Endodermal cell (in vitro differentiated cells): ENCODE measurements around the gene KCTD20. TPM values are rescaled to one million over a fixed set of nuclear protein-coding genes. Genes with fewer than 3 reads are reported as not detected.
"Not testable (repeated sequence)": the region's sequence is repeated elsewhere in the genome, so short reads cannot be mapped to it uniquely, and the experiment has no call there.

ENCODE experiments used
- DNase-seq: peaks from one replicate; pipeline ENCODE4 v3.0.0-alpha.2; 2017
- H3K27ac ChIP-seq: 2 replicates; pipeline ENCODE4 v1.5.1; 2013; ENCODE audit warnings: mild to moderate bottlenecking, low read depth, low read length, moderate library complexity
- H3K27me3 ChIP-seq: 2 replicates; pipeline ENCODE4 v1.6.1; 2013; ENCODE audit warnings: mild to moderate bottlenecking, low read length, moderate library complexity; ENCODE audit not compliant: insufficient read depth, control insufficient read depth, poor library complexity, severe bottlenecking
- H3K36me3 ChIP-seq: 2 replicates; pipeline ENCODE4 v1.7.0; 2013; ENCODE audit warnings: mild to moderate bottlenecking, low read length, moderate library complexity; ENCODE audit not compliant: control insufficient read depth, insufficient read depth
- H3K4me1 ChIP-seq: one replicate; pipeline ENCODE4 v1.7.0; 2013; ENCODE audit warnings: low read length; ENCODE audit not compliant: control insufficient read depth, insufficient read depth
- H3K4me3 ChIP-seq: 2 replicates; pipeline ENCODE4 v1.5.1; 2013; ENCODE audit warnings: mild to moderate bottlenecking, low read length, moderate library complexity
- H3K9ac ChIP-seq: 2 replicates; pipeline ENCODE4 v1.6.1; 2013; ENCODE audit warnings: mild to moderate bottlenecking, low read length, moderate library complexity; ENCODE audit not compliant: poor library complexity, severe bottlenecking; ENCODE audit errors: extremely low read depth
- H3K9me3 ChIP-seq: 2 replicates; pipeline ENCODE4 v1.6.1; 2013; ENCODE audit warnings: mild to moderate bottlenecking, low read length, moderate library complexity; ENCODE audit not compliant: control insufficient read depth
- H3K27ac Mint-ChIP-seq: 2 replicates; pipeline ENCODE4 v1.8.0; 2020; ENCODE audit warnings: mixed read lengths
- H3K27me3 Mint-ChIP-seq: 2 replicates; pipeline ENCODE4 v1.8.0; 2021; ENCODE audit warnings: mild to moderate bottlenecking, mixed read lengths; ENCODE audit not compliant: insufficient read depth
- H3K36me3 Mint-ChIP-seq: 2 replicates; pipeline ENCODE4 v1.8.0; 2020; ENCODE audit warnings: low read depth, mixed read lengths
- H3K4me1 Mint-ChIP-seq: 2 replicates; pipeline ENCODE4 v1.8.0; 2020; ENCODE audit warnings: mixed read lengths
- H3K4me3 Mint-ChIP-seq: 2 replicates; pipeline ENCODE4 v1.8.0; 2020; ENCODE audit warnings: mild to moderate bottlenecking, moderate library complexity, mixed read lengths
- H3K9me3 Mint-ChIP-seq: 2 replicates; pipeline ENCODE4 v1.8.0; 2020; ENCODE audit warnings: mild to moderate bottlenecking, mixed read lengths
- CTCF ChIP-seq: fragments of 200-600 bp; sonication (generic); conservative IDR thresholded peaks from 2 replicates; pipeline ENCODE4 v1.5.0; 2021; ENCODE audit warnings: antibody characterized with exemption, mild to moderate bottlenecking
- WGBS, 2 experiments: methylation state at CpG; one replicate each; pipeline versions ENCODE4 v1.1.5 to v1.1.7; 2013; ENCODE audit warnings: missing lambda C conversion rate in 2 of 2, mixed read lengths in 1 of 2; ENCODE audit not compliant: insufficient coverage in 1 of 2, insufficient read length in 1 of 2; 5-methylcytosine and 5-hydroxymethylcytosine counted together
- total RNA-seq, 2 donors: library from RNA; stranded (reverse); fragmentation: NEBNext Ultra II Directional in 1 of 2; extraction: Animal tissue kit (Norgen Biotek cat#: 25700) in 1 of 2; gene quantifications; 2 replicates in 1 of 2; 3 replicates in 1 of 2; pipeline ENCODE4 v1.2.1, GENCODE V29; 2021

Gene KCTD20
- total RNA-seq, 2 donors from 2014 or later = 20.5 to 29.0 TPM

GRCh38 chr6:36404164-36404563 lies 38.6 kb upstream of the KCTD20 start:
- no peak overlapping the region for H3K9ac ChIP-seq
- no peak for TF ChIP-seq CTCF
- H3K4me3 Mint-ChIP-seq = no peak overlapping the region
- H3K9me3 ChIP-seq = no peaks in the 10 kb centered on the region
- H3K27ac Mint-ChIP-seq = no peak overlapping the region
- peaks cover 4% of the 10 kb centered on the region for H3K9me3 Mint-ChIP-seq
- H3K4me1 Mint-ChIP-seq = peaks cover 22% of the 10 kb centered on the region
- 97 to 100% methylated on average over 1 to 4 of the region's 4 CpGs for WGBS, 2 experiments
- no peaks in the 10 kb centered on the region for H3K27me3 ChIP-seq
- peaks cover 2% of the 10 kb centered on the region for H3K27me3 Mint-ChIP-seq
- no peak overlapping the region for H3K4me3 ChIP-seq
- no peak for DNase-seq
- H3K36me3 Mint-ChIP-seq = no peaks in the 10 kb centered on the region
- no peak overlapping the region for H3K27ac ChIP-seq
- H3K36me3 ChIP-seq = no peaks in the 10 kb centered on the region
- H3K4me1 ChIP-seq = peaks cover 9% of the 10 kb centered on the region

- H3K4me1 ChIP-seq, H3K36me3 ChIP-seq, H3K4me3 Mint-ChIP-seq, H3K9ac ChIP-seq, H3K27ac ChIP-seq, H3K9me3 ChIP-seq, H3K4me3 ChIP-seq, H3K27me3 Mint-ChIP-seq, H3K27ac Mint-ChIP-seq, H3K9me3 Mint-ChIP-seq, H3K27me3 ChIP-seq, H3K36me3 Mint-ChIP-seq, H3K4me1 Mint-ChIP-seq, DNase-seq: not testable (repeated sequence)
- WGBS, 2 experiments = 90 to 91% methylated on average over 5 of the region's 5 CpGs
These were observed 33.1 kb upstream of the KCTD20 start for GRCh38 chr6:36409718-36410117.

GRCh38 chr6:36413489-36414480 lies 29.0 kb upstream of the KCTD20 start:
- Histone ChIP-seq H3K27ac (no peak overlapping the region), H3K4me1 (no peaks in the 10 kb centered on the region), H3K9ac (no peak overlapping the region), H3K4me3 (no peak overlapping the region), H3K27me3 (no peaks in the 10 kb centered on the region), H3K9me3 (peaks cover 5% of the 10 kb centered on the region), H3K36me3 (no peaks in the 10 kb centered on the region)
- no peak overlapping the region for H3K4me3 Mint-ChIP-seq
- DNase-seq = no peak
- no peaks in the 10 kb centered on the region for H3K36me3 Mint-ChIP-seq
- peaks cover 9% of the 10 kb centered on the region for H3K9me3 Mint-ChIP-seq
- H3K4me1 Mint-ChIP-seq = peaks cover 3% of the 10 kb centered on the region
- H3K27ac Mint-ChIP-seq = no peak overlapping the region
- peaks cover 2% of the 10 kb centered on the region for H3K27me3 Mint-ChIP-seq
- 67 to 82% methylated on average over 1 to 4 of the region's 4 CpGs for WGBS, 2 experiments
- TF ChIP-seq CTCF = no peak
